CD1c-positive myeloid dendritic cell (primary cell): Measurements from ENCODE around the gene APBB2.
"Not testable (repeated sequence)": the region's sequence is repeated elsewhere in the genome, so short reads cannot be mapped to it uniquely, and the experiment has no call there.

ENCODE experiments used
- DNase-seq: peaks from one replicate; pipeline ENCODE4 v3.0.0-alpha.2; 2016; ENCODE audit errors: extremely low spot score

The APBB2 gene

GRCh38 chr4:41157009-41157408 lies 57.3 kb downstream of the APBB2 start:
- no peak for DNase-seq

GRCh38 chr4:41156574-41156973 lies 57.8 kb downstream of the APBB2 start:
- DNase-seq, result no peak

GRCh38 chr4:41155194-41155830 lies 59.0 kb downstream of the APBB2 start:
- no peak for DNase-seq

GRCh38 chr4:41154814-41155177 lies 59.5 kb downstream of the APBB2 start:
- DNase-seq, result no peak

GRCh38 chr4:41154010-41154813 lies 60.1 kb downstream of the APBB2 start:
- no peak for DNase-seq

GRCh38 chr4:41150401-41150800 lies 63.9 kb downstream of the APBB2 start:
- no peak for DNase-seq

- not testable (repeated sequence) for DNase-seq
Measured at GRCh38 chr4:41149568-41149967, 64.8 kb downstream of the APBB2 start.

GRCh38 chr4:41148931-41149330 lies 65.4 kb downstream of the APBB2 start:
- no peak for DNase-seq

- no peak for DNase-seq
Measured at GRCh38 chr4:41148292-41148691, 66.0 kb downstream of the APBB2 start.

GRCh38 chr4:41147570-41147969 lies 66.8 kb downstream of the APBB2 start:
- DNase-seq, result not testable (repeated sequence)

- DNase-seq, result no peak
Measured at GRCh38 chr4:41146716-41147506, 67.4 kb downstream of the APBB2 start.

GRCh38 chr4:41146196-41146595 lies 68.1 kb downstream of the APBB2 start:
- DNase-seq, result no peak

GRCh38 chr4:41145571-41146078 lies 68.7 kb downstream of the APBB2 start:
- no peak for DNase-seq

GRCh38 chr4:41144812-41145211 lies 69.5 kb downstream of the APBB2 start:
- no peak for DNase-seq

GRCh38 chr4:41144040-41144379 lies 70.3 kb downstream of the APBB2 start:
- no peak for DNase-seq

GRCh38 chr4:41143311-41144039 lies 70.9 kb downstream of the APBB2 start:
- DNase-seq, result no peak

- DNase-seq, result no peak
Measured at GRCh38 chr4:41142376-41143310, 71.7 kb downstream of the APBB2 start.

GRCh38 chr4:41141900-41142299 lies 72.4 kb downstream of the APBB2 start:
- no peak for DNase-seq

GRCh38 chr4:41140410-41140809 lies 73.9 kb downstream of the APBB2 start:
- no peak for DNase-seq

GRCh38 chr4:41137879-41138278 lies 76.5 kb downstream of the APBB2 start:
- no peak for DNase-seq

GRCh38 chr4:41136456-41136855 lies 77.9 kb downstream of the APBB2 start:
- DNase-seq, result no peak
